ENCODE results near the gene FMOD. TPM values are rescaled to one million over a fixed set of nuclear protein-coding genes. Genes with fewer than 3 reads are reported as not detected.
"Not testable (repeated sequence)": the region's sequence is repeated elsewhere in the genome, so short reads cannot be mapped to it uniquely, and the experiment has no call there.

The FMOD gene
- total RNA-seq, 2 experiments from 2014 or later = 3.2 to 3.3 TPM

DNA sequence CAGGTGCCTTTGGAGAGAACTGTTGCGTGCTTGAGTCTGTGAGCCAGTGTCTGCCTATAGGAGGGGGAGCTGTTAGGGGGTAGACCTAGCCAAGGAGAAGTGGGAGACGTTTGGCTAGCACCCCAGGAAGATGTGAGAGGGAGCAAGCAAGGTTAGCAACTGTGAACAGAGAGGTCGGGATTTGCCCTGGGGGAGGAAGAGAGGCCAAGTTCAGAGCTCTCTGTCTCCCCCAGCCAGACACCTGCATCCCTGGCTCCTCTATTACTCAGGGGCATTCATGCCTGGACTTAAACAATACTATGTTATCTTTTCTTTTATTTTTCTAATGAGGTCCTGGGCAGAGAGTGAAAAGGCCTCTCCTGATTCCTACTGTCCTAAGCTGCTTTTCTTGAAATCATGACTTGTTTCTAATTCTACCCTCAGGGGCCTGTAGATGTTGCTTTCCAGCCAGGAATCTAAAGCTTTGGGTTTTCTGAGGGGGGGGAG, 43.2 kb downstream of the FMOD start:
- H3K4me3 Mint-ChIP-seq = peak overlapping the region; percentile 87
- no peak for DNase-seq
- no peaks in the 10 kb centered on the region for H3K9me3 Mint-ChIP-seq
- H3K27me3 Mint-ChIP-seq = no peaks in the 10 kb centered on the region
- peaks cover 47% of the 10 kb centered on the region for H3K36me3 Mint-ChIP-seq
- peak overlapping the region; percentile 68 for H3K27ac Mint-ChIP-seq
- peaks cover 63% of the 10 kb centered on the region for H3K4me1 Mint-ChIP-seq

DNA sequence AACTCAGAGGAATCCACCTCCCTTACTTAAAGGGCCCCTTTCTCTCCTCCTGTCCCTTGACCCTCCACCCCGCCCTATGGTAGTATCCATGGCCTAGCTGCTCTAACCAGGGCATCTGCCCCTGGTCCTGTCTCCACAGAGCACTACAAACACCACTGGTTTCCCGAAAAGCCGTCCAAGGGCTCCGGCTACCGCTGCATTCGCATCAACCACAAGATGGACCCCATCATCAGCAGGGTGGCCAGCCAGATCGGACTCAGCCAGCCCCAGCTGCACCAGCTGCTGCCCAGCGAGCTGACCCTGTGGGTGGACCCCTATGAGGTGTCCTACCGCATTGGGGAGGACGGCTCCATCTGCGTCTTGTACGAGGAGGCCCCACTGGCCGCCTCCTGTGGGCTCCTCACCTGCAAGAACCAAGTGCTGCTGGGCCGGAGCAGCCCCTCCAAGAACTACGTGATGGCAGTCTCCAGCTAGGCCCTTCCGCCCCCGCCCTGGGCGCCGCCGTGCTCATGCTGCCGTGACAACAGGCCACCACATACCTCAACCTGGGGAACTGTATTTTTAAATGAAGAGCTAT, 43.9 kb downstream of the FMOD start:
- no peaks in the 10 kb centered on the region for H3K9me3 Mint-ChIP-seq
- peaks cover 66% of the 10 kb centered on the region for H3K4me1 Mint-ChIP-seq
- DNase-seq = peak; percentile 63

DNA sequence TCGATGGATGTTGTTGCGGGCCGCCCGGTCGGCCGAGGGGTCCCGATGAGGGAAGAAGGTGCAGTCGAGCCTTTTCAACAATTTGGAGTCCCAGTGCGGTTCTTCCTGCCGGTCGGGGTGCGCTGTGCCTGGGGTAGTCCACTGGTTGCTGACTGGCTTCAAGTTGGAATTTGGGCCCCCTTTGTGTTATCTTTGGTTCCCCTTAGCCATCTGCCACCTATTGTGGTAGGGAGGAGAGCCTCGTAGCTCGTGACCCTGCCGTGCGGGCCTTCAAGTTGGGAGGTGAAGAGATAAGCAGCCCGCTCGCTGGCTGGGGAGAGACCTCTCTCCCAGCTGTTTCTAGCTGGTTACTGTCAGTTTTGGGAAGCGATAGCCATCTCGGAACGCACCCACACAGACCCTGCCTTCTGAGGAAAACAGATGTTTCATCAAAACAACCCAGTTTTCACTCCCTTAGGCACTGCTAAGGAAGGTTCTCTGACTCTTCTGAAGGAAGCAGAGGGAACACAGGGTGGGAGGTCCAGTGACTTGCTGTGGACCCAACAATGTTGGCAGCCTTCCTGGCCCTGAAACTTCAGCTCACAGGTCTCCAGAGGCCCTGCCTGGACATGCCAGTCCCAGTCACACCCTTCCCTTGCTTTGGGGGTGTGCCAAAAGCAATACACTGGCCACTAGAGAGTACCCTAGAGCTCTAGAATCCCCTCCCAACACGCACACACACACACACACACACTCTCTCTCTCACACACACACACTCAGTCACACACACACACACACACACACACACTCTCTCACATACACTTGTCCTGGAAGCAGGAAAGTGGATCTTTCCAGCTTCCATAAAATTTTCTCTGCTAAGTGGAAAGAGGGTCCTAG, 44.6 kb downstream of the FMOD start:
- DNase-seq = peak; percentile 26
- Mint-ChIP-seq H3K9me3 (no peaks in the 10 kb centered on the region), H3K36me3 (peaks cover 47% of the 10 kb centered on the region), H3K4me3 (peak overlapping the region; percentile 87), H3K27ac (peak overlapping the region; percentile 68), H3K4me1 (peaks cover 61% of the 10 kb centered on the region), H3K27me3 (no peaks in the 10 kb centered on the region)

More for the DNA sequence above, 43.9 kb downstream of the FMOD start:
- H3K36me3 Mint-ChIP-seq = peaks cover 47% of the 10 kb centered on the region
- H3K27ac Mint-ChIP-seq = peak overlapping the region; percentile 68
- H3K27me3 Mint-ChIP-seq = no peaks in the 10 kb centered on the region
- H3K4me3 Mint-ChIP-seq = peak overlapping the region; percentile 87

DNA sequence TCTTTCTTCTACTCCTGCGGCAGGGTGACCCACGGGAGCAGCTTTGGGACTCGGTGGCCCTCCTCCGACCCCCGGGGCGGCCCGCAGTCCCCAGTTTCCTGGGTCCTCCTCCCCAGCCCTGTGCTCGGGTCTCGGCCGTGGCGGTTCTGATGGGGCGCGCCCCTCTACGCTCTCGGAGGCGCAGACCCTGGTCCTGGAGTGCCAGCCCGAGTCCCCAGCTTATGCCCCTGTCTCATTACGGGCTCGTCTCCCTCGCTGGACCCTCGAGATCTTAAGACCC, 45.2 kb downstream of the FMOD start:
- peak overlapping the region; percentile 68 for H3K27ac Mint-ChIP-seq
- H3K9me3 Mint-ChIP-seq = no peaks in the 10 kb centered on the region
- H3K4me3 Mint-ChIP-seq = peak overlapping the region; percentile 87
- H3K36me3 Mint-ChIP-seq = peaks cover 46% of the 10 kb centered on the region
- H3K4me1 Mint-ChIP-seq = peaks cover 59% of the 10 kb centered on the region
- no peak for DNase-seq
- H3K27me3 Mint-ChIP-seq = no peaks in the 10 kb centered on the region

DNA sequence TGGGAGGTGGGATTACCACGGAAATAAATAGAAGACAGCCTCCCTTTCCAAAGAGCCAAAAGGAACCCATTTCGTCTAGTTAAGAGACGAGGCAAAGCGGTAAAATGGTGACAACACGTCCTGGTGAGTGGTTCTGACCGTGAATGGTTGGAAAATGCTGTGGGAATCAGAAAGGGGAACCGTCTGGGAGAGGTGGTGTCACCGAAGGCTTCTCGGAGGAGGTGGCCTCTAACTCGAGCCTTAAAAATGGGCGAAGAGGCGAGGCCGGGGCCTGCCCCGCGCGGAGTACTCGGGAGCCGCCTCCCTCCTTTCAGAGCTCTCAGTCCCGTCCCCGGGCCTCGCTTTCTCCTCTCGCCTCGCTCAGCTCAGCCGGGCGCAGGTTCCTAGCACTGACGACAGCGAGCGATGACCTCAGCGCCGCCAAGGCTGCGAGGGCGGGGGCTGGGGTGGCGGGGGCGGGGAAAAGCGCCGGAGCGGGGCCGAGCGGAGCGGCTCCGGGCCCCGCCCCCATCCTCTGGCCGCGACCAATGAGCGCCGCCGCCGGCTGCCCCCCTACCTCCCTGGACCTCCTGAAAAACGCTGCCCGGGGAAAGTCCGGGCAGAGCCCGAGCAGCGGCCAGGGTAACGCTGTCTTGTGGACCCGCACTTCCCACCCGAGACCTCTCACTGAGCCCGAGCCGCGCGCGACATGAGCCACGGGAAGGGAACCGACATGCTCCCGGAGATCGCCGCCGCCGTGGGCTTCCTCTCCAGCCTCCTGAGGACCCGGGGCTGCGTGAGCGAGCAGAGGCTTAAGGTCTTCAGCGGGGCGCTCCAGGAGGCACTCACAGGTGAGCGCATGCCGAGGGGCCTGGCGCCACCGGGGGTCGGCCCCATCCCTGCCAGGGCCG, 45.8 kb downstream of the FMOD start, which contains the start of gene BTG2:
Gene BTG2 (plus strand): TSS at position 601 of the 890 bp plus-strand sequence. CDS start 88 bp downstream, at position 689.
- Mint-ChIP-seq H3K9me3 (no peaks in the 10 kb centered on the region), H3K27ac (peak within 1 kb of the TSS; percentile 95), H3K27me3 (no peaks in the 10 kb centered on the region), H3K4me3 (peak within 1 kb of the TSS; percentile 87), H3K4me1 (peaks cover 57% of the 10 kb centered on the region), H3K36me3 (peaks cover 43% of the 10 kb centered on the region)
- peak; percentile 91 for DNase-seq

DNA sequence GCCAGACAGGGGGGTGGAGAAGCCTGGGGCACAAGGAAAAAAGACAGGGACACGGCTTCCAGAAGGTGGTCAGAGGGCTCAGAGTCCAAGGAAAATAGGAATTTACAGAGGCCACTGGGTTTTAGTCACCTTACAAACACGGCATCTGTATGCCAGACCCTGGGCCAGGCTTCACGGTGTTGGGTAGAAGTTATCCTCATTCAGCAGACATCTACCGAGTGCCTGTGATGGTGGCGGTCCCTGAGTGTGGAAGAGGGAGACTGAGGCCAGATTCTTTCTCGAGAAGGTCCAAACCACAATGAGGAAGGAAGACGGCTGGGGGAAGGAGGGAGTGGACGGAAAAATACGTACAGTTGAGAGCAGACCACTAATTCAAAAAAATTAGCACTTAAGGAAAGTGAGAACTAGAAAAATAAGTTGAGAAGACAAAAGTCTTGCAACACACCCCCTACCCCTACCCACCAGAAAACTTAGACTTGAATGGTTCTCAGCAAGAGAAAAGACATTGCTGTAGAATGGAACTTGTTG, 46.5 kb downstream of the FMOD start:
- Mint-ChIP-seq H3K36me3 (peaks cover 36% of the 10 kb centered on the region), H3K27me3 (no peaks in the 10 kb centered on the region), H3K4me1 (peaks cover 50% of the 10 kb centered on the region)

DNA sequence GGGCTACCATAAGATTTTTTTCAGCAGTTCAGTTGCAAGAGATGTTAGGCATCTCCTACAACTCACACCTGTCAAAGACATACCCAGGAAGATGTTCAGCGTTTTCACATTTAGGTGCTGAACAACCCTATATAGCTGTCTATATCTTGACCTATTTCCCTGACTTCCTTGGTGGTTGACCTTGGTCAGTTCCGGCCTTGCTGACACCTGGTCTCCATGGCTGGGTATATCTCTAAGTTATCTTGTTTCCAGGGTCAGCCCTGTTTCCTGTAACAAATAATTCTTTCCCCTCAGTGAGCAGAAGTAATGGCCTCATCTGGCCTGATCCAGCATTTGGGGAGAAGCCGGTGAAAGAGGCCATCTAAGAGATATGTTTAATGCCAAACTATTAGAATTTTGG, 48.0 kb downstream of the FMOD start:
- Mint-ChIP-seq H3K27me3 (no peaks in the 10 kb centered on the region), H3K4me1 (peaks cover 43% of the 10 kb centered on the region), H3K27ac (no peak overlapping the region), H3K36me3 (peaks cover 22% of the 10 kb centered on the region), H3K9me3 (no peaks in the 10 kb centered on the region), H3K4me3 (no peak overlapping the region)
- DNase-seq = no peak

More for the DNA sequence above, 46.5 kb downstream of the FMOD start:
- no peak for DNase-seq
- H3K9me3 Mint-ChIP-seq = no peaks in the 10 kb centered on the region
- peak overlapping the region; percentile 86 for H3K4me3 Mint-ChIP-seq
- H3K27ac Mint-ChIP-seq = peak overlapping the region; percentile 95

DNA sequence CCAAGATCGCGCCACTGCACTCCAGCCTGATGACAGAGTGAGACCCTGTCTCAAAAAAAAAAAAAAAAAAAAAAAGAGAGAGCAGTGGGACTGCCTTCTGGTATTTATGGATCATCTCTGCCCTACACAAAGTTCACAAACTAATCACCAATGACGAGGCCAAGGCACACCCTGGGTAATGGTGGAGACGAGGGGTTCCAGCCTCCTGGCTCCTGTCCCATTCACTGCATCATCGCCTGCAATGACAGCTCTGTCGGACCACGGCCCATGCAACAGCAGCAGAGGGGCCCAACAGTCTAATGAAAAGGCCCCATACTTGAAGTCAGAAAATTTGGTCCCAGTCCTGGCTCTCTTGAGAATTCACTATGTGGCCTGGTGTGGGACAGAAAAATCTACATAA, 48.5 kb downstream of the FMOD start:
- H3K27ac Mint-ChIP-seq = no peak overlapping the region
- H3K4me3 Mint-ChIP-seq = no peak overlapping the region
- DNase-seq = no peak
- H3K27me3 Mint-ChIP-seq = no peaks in the 10 kb centered on the region
- H3K9me3 Mint-ChIP-seq = no peaks in the 10 kb centered on the region
- H3K36me3 Mint-ChIP-seq = peaks cover 17% of the 10 kb centered on the region
- H3K4me1 Mint-ChIP-seq = peaks cover 40% of the 10 kb centered on the region

DNA sequence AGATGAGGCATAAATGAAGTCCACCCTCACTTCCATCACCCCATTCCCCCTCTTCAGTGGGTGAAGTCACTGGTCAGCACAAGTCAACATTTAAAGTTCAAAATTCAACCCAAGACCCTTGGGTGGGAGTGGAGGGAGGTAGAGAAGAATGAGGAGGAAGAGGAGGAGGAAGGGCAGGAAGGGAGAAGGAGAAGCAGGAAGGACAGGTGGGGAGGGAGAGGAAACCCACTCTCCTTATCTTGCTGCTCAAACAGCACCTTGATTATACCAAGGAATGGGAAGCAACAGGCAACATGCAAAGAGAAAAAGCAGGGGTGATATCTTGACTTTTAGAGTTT, 49.6 kb downstream of the FMOD start:
- H3K4me3 Mint-ChIP-seq = no peak overlapping the region
- H3K9me3 Mint-ChIP-seq = no peaks in the 10 kb centered on the region
- peaks cover 6% of the 10 kb centered on the region for H3K36me3 Mint-ChIP-seq
- no peaks in the 10 kb centered on the region for H3K27me3 Mint-ChIP-seq
- DNase-seq = no peak
- H3K27ac Mint-ChIP-seq = peak overlapping the region; percentile 17
- H3K4me1 Mint-ChIP-seq = peaks cover 42% of the 10 kb centered on the region

DNA sequence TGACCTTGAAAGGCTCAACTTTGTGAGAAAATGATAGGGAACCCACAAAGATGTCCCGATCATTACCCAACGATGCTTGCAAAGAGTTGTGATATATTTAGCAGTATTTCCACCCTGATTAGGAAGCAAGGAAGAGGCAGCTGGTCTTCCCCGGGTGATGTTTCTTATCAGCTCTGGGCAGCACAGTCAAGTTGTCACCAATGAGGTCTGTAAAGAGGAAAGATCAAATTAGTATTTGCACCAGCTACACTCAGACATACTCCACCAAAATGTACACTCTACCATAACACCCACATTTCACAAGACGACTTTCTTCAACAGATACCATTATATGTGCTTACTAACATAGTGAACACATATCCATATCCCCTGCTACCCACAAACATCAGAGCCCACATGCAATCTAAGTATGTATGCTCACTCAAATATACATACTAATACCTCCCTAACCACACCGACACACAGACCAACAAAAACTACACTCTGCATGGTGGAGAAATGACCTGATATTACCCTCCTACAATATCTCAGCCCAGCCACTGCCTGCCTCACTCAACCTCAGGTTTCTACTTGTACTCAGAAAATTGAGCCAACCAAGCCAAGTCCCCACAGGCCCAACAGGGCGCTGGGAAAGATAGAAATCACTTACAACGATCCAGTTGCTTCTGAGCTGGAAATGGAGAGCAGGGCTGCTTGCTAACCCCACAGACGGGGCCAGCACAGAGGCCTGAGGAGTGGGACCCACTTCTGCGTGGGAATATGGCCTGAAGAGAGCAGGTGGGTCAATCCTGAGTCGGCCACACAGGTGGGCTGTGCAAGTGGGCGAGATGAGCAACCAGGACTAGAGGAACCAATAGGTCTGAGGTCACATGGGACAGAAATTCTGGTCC, 50.2 kb downstream of the FMOD start:
- H3K27ac Mint-ChIP-seq = no peak overlapping the region

DNA sequence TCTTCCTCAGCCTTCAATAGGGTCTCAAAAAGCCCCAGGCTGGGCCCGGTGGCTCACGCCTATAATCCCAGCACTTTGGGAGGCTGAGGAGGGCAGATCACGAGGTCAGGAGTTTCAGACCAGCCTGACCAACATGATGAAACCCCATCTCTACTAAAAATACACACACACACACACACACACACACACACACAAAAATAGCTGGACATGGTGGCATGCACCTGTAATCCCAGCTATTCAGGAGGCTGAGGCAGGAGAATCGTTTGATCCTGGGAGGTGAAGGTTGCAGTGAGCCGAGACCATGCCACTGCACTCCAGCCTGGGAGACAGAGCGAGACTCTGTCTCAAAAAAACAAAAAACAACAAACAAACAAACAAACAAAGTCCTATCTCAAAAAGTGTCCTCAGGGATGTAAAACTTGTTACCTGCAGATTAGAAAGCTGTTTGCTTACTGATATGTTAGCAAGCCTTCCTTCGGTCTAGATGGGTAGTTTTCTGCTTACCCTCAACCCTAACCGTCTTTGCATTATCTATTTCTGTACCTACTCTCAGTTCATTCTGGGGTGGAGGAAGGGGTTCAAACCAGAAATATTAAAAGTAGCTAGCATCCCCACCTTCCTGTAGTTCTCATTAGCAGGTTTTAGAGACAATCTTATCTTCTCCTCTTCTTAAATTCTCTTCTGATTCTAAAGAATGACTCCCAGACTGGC, 51.0 kb downstream of the FMOD start:
- not testable (repeated sequence) for H3K4me3 Mint-ChIP-seq, H3K27me3 Mint-ChIP-seq, H3K9me3 Mint-ChIP-seq, DNase-seq, H3K36me3 Mint-ChIP-seq, H3K27ac Mint-ChIP-seq
- peaks cover 56% of the 10 kb centered on the region for H3K4me1 Mint-ChIP-seq

More for the DNA sequence above, 50.2 kb downstream of the FMOD start:
- no peaks in the 10 kb centered on the region for H3K36me3 Mint-ChIP-seq
- no peaks in the 10 kb centered on the region for H3K9me3 Mint-ChIP-seq
- peaks cover 48% of the 10 kb centered on the region for H3K4me1 Mint-ChIP-seq
- DNase-seq = no peak
- H3K4me3 Mint-ChIP-seq = no peak overlapping the region
- no peaks in the 10 kb centered on the region for H3K27me3 Mint-ChIP-seq

DNA sequence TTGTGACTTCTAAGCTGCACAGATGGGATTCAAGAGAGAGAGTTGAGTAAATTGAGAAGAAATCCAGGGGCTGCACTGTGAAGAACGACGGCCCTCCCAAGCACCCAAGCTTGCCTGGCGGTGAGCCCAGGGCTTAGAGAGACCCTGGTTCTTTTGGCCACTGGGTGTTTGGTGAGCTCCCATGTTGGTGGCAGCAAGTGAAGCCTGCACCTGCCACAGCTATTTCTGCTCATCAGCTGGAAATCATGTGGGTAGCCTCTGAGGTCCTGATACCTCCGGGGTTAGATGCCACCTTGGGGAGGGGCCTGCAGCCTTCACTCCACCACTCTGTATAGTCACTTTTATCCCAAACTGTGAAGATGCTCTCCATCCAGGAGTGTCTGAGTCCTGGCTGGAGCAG, 51.8 kb downstream of the FMOD start:
- no peak for DNase-seq
- Mint-ChIP-seq H3K36me3 (no peaks in the 10 kb centered on the region), H3K4me3 (no peak overlapping the region), H3K9me3 (no peaks in the 10 kb centered on the region), H3K4me1 (peaks cover 56% of the 10 kb centered on the region), H3K27me3 (no peaks in the 10 kb centered on the region), H3K27ac (no peak overlapping the region)

DNA sequence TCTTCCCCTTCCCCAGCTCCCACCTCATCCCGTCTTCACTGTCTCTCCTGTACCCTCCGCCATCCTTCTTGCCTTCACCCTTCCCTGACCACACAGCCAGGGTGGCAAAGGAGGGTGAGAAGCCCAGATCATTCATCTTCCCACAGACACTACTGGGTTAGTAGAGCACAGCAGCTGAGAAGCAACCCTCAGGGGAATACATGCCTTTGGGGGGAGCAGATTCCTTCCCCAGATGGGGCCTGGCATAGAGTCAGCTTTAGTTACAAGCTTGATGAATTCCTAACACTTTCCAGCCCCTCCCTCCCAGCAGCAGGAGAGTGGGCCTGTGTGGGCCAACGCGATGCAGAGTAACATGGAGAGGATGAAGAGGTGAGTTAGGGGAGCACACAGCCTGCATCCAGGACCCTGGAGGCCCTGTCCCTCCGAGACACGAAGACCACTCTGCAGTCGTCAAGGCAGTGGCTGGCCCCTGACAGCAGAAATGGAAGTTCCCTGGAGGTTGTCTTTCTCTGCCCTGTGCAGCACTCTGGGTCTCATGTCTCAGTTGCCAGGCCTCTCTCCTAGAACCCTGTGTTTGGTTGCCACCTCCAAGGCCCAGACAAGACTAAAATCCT, 54.4 kb downstream of the FMOD start:
- no peak for DNase-seq
- H3K27me3 Mint-ChIP-seq = no peaks in the 10 kb centered on the region
- peaks cover 53% of the 10 kb centered on the region for H3K4me1 Mint-ChIP-seq
- H3K4me3 Mint-ChIP-seq = no peak overlapping the region
- no peaks in the 10 kb centered on the region for H3K9me3 Mint-ChIP-seq
- no peak overlapping the region for H3K27ac Mint-ChIP-seq
- H3K36me3 Mint-ChIP-seq = peaks cover 8% of the 10 kb centered on the region

Measured in activated naive CD8-positive, alpha-beta T cell treated with anti-CD3 and anti-CD28 coated beads for 36 hours (primary cell).